Measurements from ENCODE around the gene ABCG1.

- no peak for TF ChIP-seq CTCF (IDR thresholded peaks at IDR 0.05)
- TF ChIP-seq POLR2A (IDR thresholded peaks at IDR 0.05), result no peak
Observed at GRCh38 chr21:42300956-42301355, 82.0 kb downstream of the ABCG1 start.

Data from Peyer's patch (tissue), 4 donors.